Nephron (organoid): ENCODE results near the gene GPSM1.

Experiments used
- H3K27ac Mint-ChIP-seq, 3 experiments: 2 replicates each; pipeline ENCODE4 v1.8.0; 2020; ENCODE audit warnings: mixed read lengths in 3 of 3, mild to moderate bottlenecking in 2 of 3, moderate library complexity in 1 of 3
- H3K27me3 Mint-ChIP-seq: 2 replicates; pipeline ENCODE4 v1.8.0; 2021; ENCODE audit warnings: low read depth, mild to moderate bottlenecking, moderate library complexity, mixed read lengths
- H3K36me3 Mint-ChIP-seq: 2 replicates; pipeline ENCODE4 v1.8.0; 2020; ENCODE audit warnings: low read depth, mixed read lengths
- H3K4me1 Mint-ChIP-seq: 2 replicates; pipeline ENCODE4 v1.8.0; 2020; ENCODE audit warnings: mixed read lengths
- H3K4me3 Mint-ChIP-seq, 3 experiments: 2 replicates each; pipeline ENCODE4 v1.8.0; 2020; ENCODE audit warnings: mild to moderate bottlenecking in 3 of 3, mixed read lengths in 3 of 3, moderate library complexity in 2 of 3
- H3K9me3 Mint-ChIP-seq: 2 replicates; pipeline ENCODE4 v1.8.0; 2020; ENCODE audit warnings: mixed read lengths
- CTCF ChIP-seq, 3 experiments: fragments of 200-600 bp; sonication (generic); IDR thresholded peaks; one replicate each; pipeline ENCODE4 v1.5.0; 2021; ENCODE audit warnings: antibody characterized with exemption in 3 of 3; ENCODE audit not compliant: unreplicated experiment in 3 of 3

Gene GPSM1

GRCh38 chr9:136371533-136371880 lies 44.2 kb downstream of the GPSM1 start:
- TF ChIP-seq CTCF (IDR thresholded peaks at IDR 0.05; ENCODE audit: unreplicated experiment in 3 of 3): no peak
- Mint-ChIP-seq H3K4me3 (no peak overlapping the region), H3K4me1 (no peaks in the 10 kb centered on the region), H3K27ac (no peak overlapping the region), H3K27me3 (no peaks in the 10 kb centered on the region), H3K9me3 (no peaks in the 10 kb centered on the region), H3K36me3 (no peaks in the 10 kb centered on the region)

GRCh38 chr9:136372006-136372405 lies 44.7 kb downstream of the GPSM1 start:
- no peak for TF ChIP-seq CTCF (IDR thresholded peaks at IDR 0.05; ENCODE audit: unreplicated experiment in 3 of 3)
- no peaks in the 10 kb centered on the region for H3K4me1 Mint-ChIP-seq
- no peaks in the 10 kb centered on the region for H3K27me3 Mint-ChIP-seq
- H3K4me3 Mint-ChIP-seq: no peak overlapping the region
- no peaks in the 10 kb centered on the region for H3K36me3 Mint-ChIP-seq
- no peaks in the 10 kb centered on the region for H3K9me3 Mint-ChIP-seq
- no peak overlapping the region for H3K27ac Mint-ChIP-seq

- no peaks in the 10 kb centered on the region for H3K36me3 Mint-ChIP-seq
- peak overlapping the region in 1 of 3 experiments; percentile 30 for H3K4me3 Mint-ChIP-seq
- no peaks in the 10 kb centered on the region for H3K4me1 Mint-ChIP-seq
- peak overlapping the region in 2 of 3 experiments; percentile 43 to 81 for H3K27ac Mint-ChIP-seq
- TF ChIP-seq CTCF (IDR thresholded peaks at IDR 0.05; ENCODE audit: unreplicated experiment in 3 of 3): peak in 1 of 3 experiments; percentile 37
- no peaks in the 10 kb centered on the region for H3K9me3 Mint-ChIP-seq
- no peaks in the 10 kb centered on the region for H3K27me3 Mint-ChIP-seq
Observed at GRCh38 chr9:136372561-136373299, 45.4 kb downstream of the GPSM1 start.

GRCh38 chr9:136373300-136374182 lies 46.2 kb downstream of the GPSM1 start, which contains the start of gene CARD9:
TSS of gene CARD9 (minus strand) at chr9:136373669. CDS start at chr9:136372078, 1,591 bp downstream.
- H3K36me3 Mint-ChIP-seq: no peaks in the 10 kb centered on the region
- H3K9me3 Mint-ChIP-seq: no peaks in the 10 kb centered on the region
- peak within 1 kb of the TSS in 2 of 3 experiments; percentile 43 to 81 for H3K27ac Mint-ChIP-seq
- H3K4me3 Mint-ChIP-seq: peak within 1 kb of the TSS in 1 of 3 experiments; percentile 30
- H3K4me1 Mint-ChIP-seq: no peaks in the 10 kb centered on the region
- H3K27me3 Mint-ChIP-seq: no peaks in the 10 kb centered on the region
- no peak for TF ChIP-seq CTCF (IDR thresholded peaks at IDR 0.05; ENCODE audit: unreplicated experiment in 3 of 3)

GRCh38 chr9:136374183-136374575 lies 46.8 kb downstream of the GPSM1 start:
- Mint-ChIP-seq H3K27ac (no peak overlapping the region), H3K9me3 (no peaks in the 10 kb centered on the region)

More at GRCh38 chr9:136374183-136374575, 46.8 kb downstream of the GPSM1 start:
- Mint-ChIP-seq H3K36me3 (no peaks in the 10 kb centered on the region), H3K4me1 (no peaks in the 10 kb centered on the region), H3K27me3 (no peaks in the 10 kb centered on the region), H3K4me3 (no peak overlapping the region)
- TF ChIP-seq CTCF (IDR thresholded peaks at IDR 0.05; ENCODE audit: unreplicated experiment in 3 of 3): no peak
